ENCODE data around the gene KRT15. TPM values are rescaled to one million over a fixed set of nuclear protein-coding genes. Genes with fewer than 3 reads are reported as not detected.

The KRT15 gene
- total and polyA plus RNA-seq, 9 of the 15 experiments (the other 6 are each of a cell fraction or from before 2014, with no cell fraction given) = 0.28 to 4.4 (median 0.56) TPM

DNA sequence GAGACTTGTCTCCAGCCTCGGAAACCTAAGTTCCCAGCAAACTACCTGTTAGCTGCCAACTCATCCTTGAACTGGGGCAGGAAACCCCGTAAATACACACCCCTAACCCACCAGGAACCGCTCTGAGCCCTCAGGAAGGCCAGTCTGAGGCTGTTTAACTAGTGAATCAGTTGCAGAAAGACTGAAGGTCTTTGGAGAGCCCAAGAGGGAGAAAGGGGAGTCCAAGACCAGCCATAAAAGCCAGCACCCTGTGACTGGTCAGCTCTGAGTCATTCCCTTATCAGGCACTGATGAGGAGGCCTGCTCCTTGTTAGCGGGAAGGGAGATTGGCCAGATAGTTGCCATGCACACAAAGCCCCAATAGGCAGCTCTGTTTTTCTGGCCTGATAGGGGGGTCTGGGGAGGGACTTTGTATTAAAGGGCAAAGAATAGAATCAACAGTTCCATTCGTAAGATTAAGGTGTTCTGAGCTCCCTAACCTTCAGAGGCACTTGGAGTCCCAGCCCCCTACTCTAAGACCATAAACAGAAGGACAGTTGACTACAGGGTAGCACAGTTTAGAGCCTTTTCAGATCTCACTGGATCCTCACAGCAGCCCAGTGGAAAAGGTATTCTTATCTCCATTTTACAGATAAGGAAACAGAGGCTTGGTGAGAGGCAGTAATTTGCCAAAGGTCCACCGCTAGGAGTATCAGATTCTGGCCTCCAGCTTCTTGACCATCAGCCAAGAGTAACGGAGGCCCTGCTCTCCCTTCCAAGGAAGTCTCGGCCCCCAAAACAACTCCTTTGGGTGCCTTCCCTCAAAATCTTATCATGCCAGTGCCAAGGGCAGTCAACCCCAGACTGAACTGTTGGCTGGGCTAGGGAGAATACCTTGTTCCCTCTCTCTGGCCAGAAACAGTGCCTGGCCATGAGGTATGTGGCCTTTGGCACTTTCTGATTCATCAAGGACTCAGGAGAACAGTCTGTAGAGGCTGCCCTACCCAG, 11.7 kb upstream of the KRT15 start:
- POLR2A ChIA-PET = interaction anchor here (0.5 to 4.3 kb wide), 10 partner anchors 9 to 636 kb away, joined by 3 to 23 read pairs (median 4); partner anchors contain the start of gene EIF1
- no peaks in the 10 kb centered on the region for H3K9me3 ChIP-seq (replicated peaks; ENCODE audit: control insufficient read depth, insufficient read depth, low read depth, low read length)
- DNase-seq (ENCODE audit: extremely low read depth in 1 of 4, low spot score in 3 of 4) = peak; percentile 88 to 96 (median 90)
- in situ Hi-C loops (cut with MboI) (no loop called here), intact Hi-C loops (cut with micrococcal nuclease) (no loop called here)
- H3K4me2 ChIP-seq (ENCODE audit: insufficient read depth, low read length) = peak overlapping the region; percentile 87
- peak overlapping the region; percentile 62 to 86; a peak in 3 of 4 replicates for H3K9ac ChIP-seq (ENCODE audit: insufficient read depth in 1 of 2, low read depth in 2 of 2, low read length in 2 of 2)
- CTCF ChIA-PET (ENCODE audit: low intra/inter-chr PET ratio) = interaction anchor here (0.7 kb wide), 1 partner anchor 56 kb away, joined by 6 read pairs; no protein-coding TSS in a partner anchor
- H3K79me2 ChIP-seq (ENCODE audit: control insufficient read depth, insufficient read depth, low read length) = peaks cover 32% of the 10 kb centered on the region
- no peaks in the 10 kb centered on the region for H3K27me3 ChIP-seq (ENCODE audit: control insufficient read depth in 2 of 2, insufficient read depth in 2 of 2, low read length in 2 of 2)
- H3K9me1 ChIP-seq (ENCODE audit: control insufficient read depth, insufficient read depth, low read length) = no peaks in the 10 kb centered on the region
- H2AFZ ChIP-seq (ENCODE audit: low read depth, low read length) = peak overlapping the region; percentile 80
- peaks cover 6% of the 10 kb centered on the region; the same call in 1 of the 3 replicates for H3K36me3 ChIP-seq (ENCODE audit: control insufficient read depth, insufficient read depth, low read length)
- peaks cover 45 to 58% of the 10 kb centered on the region in 2 experiments for H3K4me1 ChIP-seq (replicated peaks in 1 of 2; ENCODE audit: control insufficient read depth in 2 of 2, insufficient read depth in 2 of 2, low read length in 2 of 2)
- no peaks in the 10 kb centered on the region; the same call in 1 of the 2 replicates for H4K20me1 ChIP-seq (replicated peaks; ENCODE audit: control insufficient read depth, insufficient read depth, low read length)
- peak overlapping the region; percentile 11 for H3K4me3 ChIP-seq
- BruUV-seq (replicated peaks) = TSS peak; percentile 70
- 0% methylated on average over 8 of the region's 8 CpGs for WGBS (ENCODE audit: insufficient coverage, low coverage, missing lambda C conversion rate)
- H3K27ac ChIP-seq (ENCODE audit: extremely low read depth, low read depth, low read length) = peak overlapping the region; percentile 94
- FAIRE-seq = peak; percentile 100
- ATAC-seq = peak; percentile 76
- TF ChIP-seq XRCC4 (IDR thresholded peaks at IDR 0.05; ENCODE audit: extremely low read depth, insufficient read depth, insufficient read length) (no peak), NRF1 (conservative IDR thresholded peaks at IDR 0.05 in 1 of 2, IDR thresholded peaks at IDR 0.05 in 1 of 2) (peak in 1 of 2 experiments; percentile 27; a peak in 1 of 4 replicates), STAG1 (CRISPR knock-in tag; IDR thresholded peaks at IDR 0.05; ENCODE audit: borderline replicate concordance) (no peak), TCFL5 (CRISPR knock-in tag; conservative IDR thresholded peaks at IDR 0.05) (no peak), ZC3H4 (CRISPR knock-in tag; IDR thresholded peaks at IDR 0.05; ENCODE audit: borderline replicate concordance) (no peak), PRMT5 (CRISPR knock-in tag; IDR thresholded peaks at IDR 0.05) (no peak), ZNF79 (CRISPR knock-in tag; IDR thresholded peaks at IDR 0.05; ENCODE audit: low read depth) (0 out of 2 replicates have a peak, but pooled peaks have one; percentile 15), BCL6 (CRISPR knock-in tag; IDR thresholded peaks at IDR 0.05) (no peak), CEBPB (tag; IDR thresholded peaks at IDR 0.05) (no peak), ZNF143 (CRISPR knock-in tag; IDR thresholded peaks at IDR 0.05) (no peak), SRSF9 (IDR thresholded peaks at IDR 0.05; ENCODE audit: borderline replicate concordance, low read depth, low read length) (no peak), MCM3 (IDR thresholded peaks at IDR 0.05) (no peak), NR2F6 (CRISPR knock-in tag; IDR thresholded peaks at IDR 0.05) (no peak), ZNF384 (IDR thresholded peaks at IDR 0.05; ENCODE audit: low read depth, low read length) (no peak), SNIP1 (IDR thresholded peaks at IDR 0.05; ENCODE audit: low read depth) (no peak), JUND (IDR thresholded peaks at IDR 0.05; ENCODE audit: borderline replicate concordance, low read depth, low read length) (peak; percentile 100), JUND (tag; IDR thresholded peaks at IDR 0.05; ENCODE audit: borderline replicate concordance, low read depth, low read length) (peak; percentile 98; the same call in 2 of the 3 replicates), ZNF224 (CRISPR knock-in tag; IDR thresholded peaks at IDR 0.05) (no peak)
- TF ChIP-seq, protein P1, sequence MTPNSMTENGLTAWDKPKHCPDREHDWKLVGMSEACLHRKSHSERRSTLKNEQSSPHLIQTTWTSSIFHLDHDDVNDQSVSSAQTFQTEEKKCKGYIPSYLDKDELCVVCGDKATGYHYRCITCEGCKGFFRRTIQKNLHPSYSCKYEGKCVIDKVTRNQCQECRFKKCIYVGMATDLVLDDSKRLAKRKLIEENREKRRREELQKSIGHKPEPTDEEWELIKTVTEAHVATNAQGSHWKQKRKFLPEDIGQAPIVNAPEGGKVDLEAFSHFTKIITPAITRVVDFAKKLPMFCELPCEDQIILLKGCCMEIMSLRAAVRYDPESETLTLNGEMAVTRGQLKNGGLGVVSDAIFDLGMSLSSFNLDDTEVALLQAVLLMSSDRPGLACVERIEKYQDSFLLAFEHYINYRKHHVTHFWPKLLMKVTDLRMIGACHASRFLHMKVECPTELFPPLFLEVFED (CRISPR knock-in tag; conservative IDR thresholded peaks at IDR 0.05) = no peak
